DOHH2 (cell line): ENCODE data around the gene FXR2.

ENCODE experiments used
- H3F3A ChIP-seq: fragments of 200-600 bp; sonication (generic), shearing (Covaris generic); 2 replicates; pipeline ENCODE4 v1.6.0; 2016; ENCODE audit warnings: antibody characterized with exemption, mild to moderate bottlenecking; ENCODE audit not compliant: control insufficient read depth, insufficient read depth
- H3K27ac ChIP-seq: fragments of 200-600 bp; sonication (generic); 2 replicates; pipeline ENCODE4 v1.5.1; 2014; ENCODE audit warnings: low read depth, mild to moderate bottlenecking, low read length, moderate library complexity
- H3K27me3 ChIP-seq: fragments of 200-600 bp; sonication (generic); 2 replicates; pipeline ENCODE4 v1.6.1; 2014; ENCODE audit warnings: mild to moderate bottlenecking, low read length, mixed read lengths; ENCODE audit not compliant: control insufficient read depth
- H3K36me3 ChIP-seq: fragments of 200-600 bp; sonication (generic); 2 replicates; pipeline ENCODE4 v1.6.1; 2014; ENCODE audit warnings: mild to moderate bottlenecking, low read length, moderate library complexity, mixed read lengths; ENCODE audit not compliant: control insufficient read depth
- H3K4me1 ChIP-seq: fragments of 200-600 bp; sonication (generic); 2 replicates; pipeline ENCODE4 v1.6.1; 2014; ENCODE audit warnings: mild to moderate bottlenecking, low read length, mixed read lengths; ENCODE audit not compliant: control insufficient read depth
- H3K4me2 ChIP-seq: fragments of 200-600 bp; sonication (generic); 2 replicates; pipeline ENCODE4 v1.6.0; 2014; ENCODE audit warnings: mild to moderate bottlenecking, low read length, moderate library complexity
- H3K4me3 ChIP-seq: fragments of 200-600 bp; sonication (generic); 2 replicates; pipeline ENCODE4 v1.5.1; 2014; ENCODE audit warnings: mild to moderate bottlenecking, low read length, mixed read lengths
- H3K79me2 ChIP-seq: fragments of 200-600 bp; sonication (generic); 2 replicates; pipeline ENCODE4 v1.6.1; 2014; ENCODE audit warnings: mild to moderate bottlenecking, low read length, mixed read lengths; ENCODE audit not compliant: control insufficient read depth
- H3K9me2 ChIP-seq: fragments of 200-600 bp; sonication (generic); replicated peaks from 2 replicates; pipeline ENCODE4 v1.6.1; 2014; ENCODE audit warnings: mild to moderate bottlenecking, low read length, mixed read lengths; ENCODE audit not compliant: control insufficient read depth
- H3K9me3 ChIP-seq: fragments of 200-600 bp; sonication (generic); 2 replicates; pipeline ENCODE4 v1.6.1; 2014; ENCODE audit warnings: antibody characterized with exemption, low read length, mixed read lengths; ENCODE audit not compliant: control insufficient read depth, insufficient read depth
- H4K20me1 ChIP-seq: fragments of 200-600 bp; sonication (generic); 2 replicates; pipeline ENCODE4 v1.6.0; 2014; ENCODE audit warnings: low read depth, mild to moderate bottlenecking, antibody characterized with exemption, low read length, moderate library complexity; ENCODE audit not compliant: control insufficient read depth, insufficient read depth
- EZH2phosphoT487 ChIP-seq: fragments of 200-600 bp; sonication (generic); IDR thresholded peaks from 2 replicates; pipeline ENCODE4 v1.6.1; 2017; ENCODE audit warnings: borderline replicate concordance, mild to moderate bottlenecking, antibody characterized with exemption, low read length, moderate library complexity, mixed read lengths
- TF ChIP-seq, protein P1 (sequence below): fragments of 200-600 bp; sonication (generic); IDR thresholded peaks from one replicate; pipeline ENCODE4 v1.5.1; 2014; ENCODE audit warnings: antibody characterized with exemption, mild to moderate bottlenecking, low read depth, low read length; ENCODE audit not compliant: poor library complexity, severe bottlenecking

The FXR2 gene

DNA sequence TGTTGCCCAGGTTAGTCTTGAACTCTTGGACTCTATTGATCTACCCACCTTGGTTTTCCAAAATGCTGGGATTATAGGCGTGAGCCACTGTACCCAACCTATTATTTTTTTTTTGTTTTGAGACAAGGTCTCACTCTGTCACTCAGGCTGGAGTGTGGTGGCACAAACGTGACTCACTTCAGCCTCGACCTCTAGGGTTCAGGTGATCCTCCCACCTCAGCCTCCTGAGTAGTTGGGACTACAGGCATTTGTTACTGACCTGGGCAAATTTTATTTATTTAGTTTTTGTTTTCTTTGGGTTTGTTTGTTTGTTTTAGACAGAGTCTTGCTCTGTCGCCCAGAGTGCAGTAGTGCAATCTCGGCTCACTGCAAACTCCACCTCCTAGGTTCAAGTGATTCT, 9.0 kb upstream of the FXR2 start:
- Histone ChIP-seq H3K36me3 (no peaks in the 10 kb centered on the region), H3K4me2 (no peak overlapping the region), H3K9me3 (no peaks in the 10 kb centered on the region), H3K27ac (no peak overlapping the region), H4K20me1 (no peaks in the 10 kb centered on the region), H3F3A (no peaks in the 10 kb centered on the region), H3K79me2 (no peaks in the 10 kb centered on the region), H3K9me2 (no peaks in the 10 kb centered on the region), H3K4me1 (no peaks in the 10 kb centered on the region; the same call in 1 of the 2 replicates), H3K4me3 (no peak overlapping the region), H3K27me3 (peaks cover 2% of the 10 kb centered on the region)
- TF ChIP-seq, protein P1, sequence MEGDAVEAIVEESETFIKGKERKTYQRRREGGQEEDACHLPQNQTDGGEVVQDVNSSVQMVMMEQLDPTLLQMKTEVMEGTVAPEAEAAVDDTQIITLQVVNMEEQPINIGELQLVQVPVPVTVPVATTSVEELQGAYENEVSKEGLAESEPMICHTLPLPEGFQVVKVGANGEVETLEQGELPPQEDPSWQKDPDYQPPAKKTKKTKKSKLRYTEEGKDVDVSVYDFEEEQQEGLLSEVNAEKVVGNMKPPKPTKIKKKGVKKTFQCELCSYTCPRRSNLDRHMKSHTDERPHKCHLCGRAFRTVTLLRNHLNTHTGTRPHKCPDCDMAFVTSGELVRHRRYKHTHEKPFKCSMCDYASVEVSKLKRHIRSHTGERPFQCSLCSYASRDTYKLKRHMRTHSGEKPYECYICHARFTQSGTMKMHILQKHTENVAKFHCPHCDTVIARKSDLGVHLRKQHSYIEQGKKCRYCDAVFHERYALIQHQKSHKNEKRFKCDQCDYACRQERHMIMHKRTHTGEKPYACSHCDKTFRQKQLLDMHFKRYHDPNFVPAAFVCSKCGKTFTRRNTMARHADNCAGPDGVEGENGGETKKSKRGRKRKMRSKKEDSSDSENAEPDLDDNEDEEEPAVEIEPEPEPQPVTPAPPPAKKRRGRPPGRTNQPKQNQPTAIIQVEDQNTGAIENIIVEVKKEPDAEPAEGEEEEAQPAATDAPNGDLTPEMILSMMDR = no peak
- no peak for TF ChIP-seq EZH2phosphoT487

DNA sequence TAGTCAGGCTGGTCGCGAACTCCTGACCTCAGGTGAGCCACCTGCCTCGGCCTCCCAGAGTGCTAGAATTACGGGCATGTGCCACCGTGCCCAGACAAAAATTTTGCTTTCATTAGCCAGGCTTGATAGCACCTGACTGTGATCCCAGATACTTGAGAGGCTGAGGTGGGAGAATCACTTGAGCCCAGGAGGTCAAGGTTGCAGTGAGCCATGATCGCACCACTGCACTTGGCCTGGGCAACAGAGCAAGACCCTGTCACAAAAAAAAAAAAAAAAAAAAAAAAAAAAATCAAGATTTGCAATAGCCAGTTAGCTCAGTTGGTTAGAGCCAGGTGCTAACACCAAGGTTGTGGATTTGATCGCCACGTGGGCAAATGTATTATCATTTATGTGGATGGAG, 6.1 kb upstream of the FXR2 start:
- Histone ChIP-seq H3K27ac (no peak overlapping the region), H3K9me3 (no peaks in the 10 kb centered on the region), H3K9me2 (no peaks in the 10 kb centered on the region), H3K4me1 (no peaks in the 10 kb centered on the region), H4K20me1 (no peaks in the 10 kb centered on the region), H3K36me3 (no peaks in the 10 kb centered on the region), H3K79me2 (no peaks in the 10 kb centered on the region), H3K27me3 (peaks cover 6% of the 10 kb centered on the region), H3K4me2 (no peak overlapping the region), H3F3A (no peaks in the 10 kb centered on the region), H3K4me3 (no peak overlapping the region)
- TF ChIP-seq, protein P1 = no peak
- no peak for TF ChIP-seq EZH2phosphoT487

DNA sequence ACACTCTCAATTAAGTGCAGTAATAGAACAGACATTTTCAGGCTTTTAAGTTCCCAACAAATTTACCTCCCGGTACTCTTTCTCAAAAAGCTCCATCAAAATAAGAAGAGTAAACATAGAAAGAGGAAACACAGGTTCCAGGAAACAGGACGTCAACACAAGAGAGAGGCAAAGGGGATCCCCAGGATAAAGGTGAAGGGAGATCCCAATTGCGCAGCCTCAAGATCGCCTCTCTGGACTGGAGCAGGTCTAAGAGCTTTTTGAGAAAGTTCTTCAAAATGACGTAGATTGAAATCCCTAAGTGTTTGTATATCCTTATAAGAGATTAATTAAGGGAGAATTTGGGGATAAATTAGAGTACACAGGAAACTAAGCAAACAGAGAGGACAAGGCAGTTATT, 3.9 kb upstream of the FXR2 start:
- H3K79me2 ChIP-seq = peaks cover 8% of the 10 kb centered on the region
- peaks cover 6% of the 10 kb centered on the region for H3K4me1 ChIP-seq
- H3K27ac ChIP-seq = no peak overlapping the region
- no peaks in the 10 kb centered on the region for H3K9me3 ChIP-seq
- no peak overlapping the region for H3K4me2 ChIP-seq
- H3F3A ChIP-seq = no peaks in the 10 kb centered on the region
- TF ChIP-seq EZH2phosphoT487 = no peak
- TF ChIP-seq, protein P1 = no peak
- H3K27me3 ChIP-seq = peaks cover 6% of the 10 kb centered on the region
- peaks cover 6% of the 10 kb centered on the region for H3K36me3 ChIP-seq
- H3K9me2 ChIP-seq = no peaks in the 10 kb centered on the region
- no peak overlapping the region for H3K4me3 ChIP-seq
- no peaks in the 10 kb centered on the region for H4K20me1 ChIP-seq
